Neural progenitor cell (in vitro differentiated cells): ENCODE measurements around the gene NRF1. TPM values are rescaled to one million over a fixed set of nuclear protein-coding genes. Genes with fewer than 3 reads are reported as not detected.
"Not testable (repeated sequence)": the region's sequence is repeated elsewhere in the genome, so short reads cannot be mapped to it uniquely, and the experiment has no call there.

Source experiments
- DNase-seq: peaks from one replicate; pipeline ENCODE4 v3.0.0-alpha.2; 2016; ENCODE audit warnings: low spot score
- H2AFZ ChIP-seq: fragments of 200-600 bp; sonication (generic); replicated peaks from 2 replicates; pipeline ENCODE4 v1.6.1; 2016; ENCODE audit warnings: antibody characterized with exemption
- H3F3A ChIP-seq: fragments of 200-600 bp; sonication (generic); 2 replicates; pipeline ENCODE4 v1.6.1; 2016; ENCODE audit warnings: antibody characterized with exemption, low read depth
- H3K27ac ChIP-seq: fragments of 200-600 bp; sonication (generic); 2 replicates; pipeline ENCODE4 v1.5.1; 2016; ENCODE audit warnings: mild to moderate bottlenecking
- H3K27me3 ChIP-seq: fragments of 200-600 bp; sonication (generic); 2 replicates; pipeline ENCODE4 v1.6.1; 2016; ENCODE audit warnings: mild to moderate bottlenecking, moderate library complexity
- H3K36me3 ChIP-seq: fragments of 200-600 bp; sonication (generic); 2 replicates; pipeline ENCODE4 v1.5.1; 2016
- H3K4me1 ChIP-seq: fragments of 200-600 bp; sonication (generic); 2 replicates; pipeline ENCODE4 v1.6.1; 2016; ENCODE audit warnings: mixed run types
- H3K4me2 ChIP-seq: fragments of 200-600 bp; sonication (generic); 2 replicates; pipeline ENCODE4 v1.6.1; 2016
- H3K4me3 ChIP-seq: fragments of 200-600 bp; sonication (generic); 2 replicates; pipeline ENCODE4 v1.5.1; 2016
- H3K79me2 ChIP-seq: fragments of 200-600 bp; sonication (generic); 2 replicates; pipeline ENCODE4 v1.6.1; 2016; ENCODE audit warnings: low read depth
- H3K9ac ChIP-seq: fragments of 200-600 bp; sonication (generic); 2 replicates; pipeline ENCODE4 v1.6.1; 2016
- H3K9me3 ChIP-seq: fragments of 200-600 bp; sonication (generic); 2 replicates; pipeline ENCODE4 v1.5.1; 2016; ENCODE audit warnings: low read depth
- H4K20me1 ChIP-seq: fragments of 200-600 bp; sonication (generic); 2 replicates; pipeline ENCODE4 v1.6.1; 2016; ENCODE audit warnings: low read depth
- H3K27ac Mint-ChIP-seq: 3 replicates; pipeline ENCODE4 v1.8.0; 2021; ENCODE audit warnings: mixed read lengths
- H3K27me3 Mint-ChIP-seq: 2 replicates; pipeline ENCODE4 v1.8.0; 2022; ENCODE audit warnings: low read depth, mild to moderate bottlenecking, inconsistent platforms, moderate library complexity, mixed read lengths; ENCODE audit not compliant: insufficient read depth
- H3K36me3 Mint-ChIP-seq: 3 replicates; pipeline ENCODE4 v1.8.0; 2021; ENCODE audit warnings: mixed read lengths
- H3K4me1 Mint-ChIP-seq: 3 replicates; pipeline ENCODE4 v1.8.0; 2021; ENCODE audit warnings: mixed read lengths
- H3K4me3 Mint-ChIP-seq: 3 replicates; pipeline ENCODE4 v1.8.0; 2021; ENCODE audit warnings: mild to moderate bottlenecking, moderate library complexity, mixed read lengths
- H3K9me3 Mint-ChIP-seq: 3 replicates; pipeline ENCODE4 v1.8.0; 2020; ENCODE audit warnings: mixed read lengths
- EZH2 ChIP-seq: fragments of 200-600 bp; sonication (generic); IDR thresholded peaks from 2 replicates; pipeline ENCODE4 v1.6.1; 2017; ENCODE audit warnings: antibody characterized with exemption, mild to moderate bottlenecking, moderate library complexity
- EZH2phosphoT487 ChIP-seq: fragments of 200-600 bp; sonication (generic); IDR thresholded peaks from 2 replicates; pipeline ENCODE4 v1.6.1; 2017; ENCODE audit warnings: antibody characterized with exemption
- total RNA-seq: library from RNA; depleted of rRNA; stranded (reverse); fragments of >200 nt; gene quantifications from 2 replicates; pipeline ENCODE4 v1.2.3, GENCODE V29; 2015; ENCODE audit warnings: low replicate concordance
- TF ChIP-seq, protein P1 (sequence below): fragments of 200-600 bp; sonication (generic); IDR thresholded peaks from 2 replicates; pipeline ENCODE4 v1.5.1; 2017; ENCODE audit warnings: antibody characterized with exemption, mild to moderate bottlenecking

The NRF1 gene
- total RNA-seq, 1 donor from 2014 or later = 22.9 TPM

DNA sequence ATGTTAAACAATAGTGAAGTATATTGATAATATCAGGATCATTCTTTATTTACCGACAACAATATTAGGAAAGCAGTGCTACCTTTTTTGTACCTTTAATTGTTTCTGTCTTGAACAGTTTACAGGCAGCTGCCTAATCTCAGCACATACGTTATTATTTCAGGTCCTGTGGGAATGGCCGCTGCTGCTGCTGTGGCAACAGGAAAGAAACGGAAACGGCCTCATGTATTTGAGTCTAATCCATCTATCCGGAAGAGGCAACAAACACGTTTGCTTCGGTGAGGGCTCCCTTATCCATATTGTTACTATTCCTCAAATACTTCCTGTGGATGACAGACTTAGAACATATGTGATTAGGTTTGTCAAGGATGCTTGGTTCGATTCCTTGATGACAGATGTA lies 59.7 kb downstream of the NRF1 start:
- H3K36me3 ChIP-seq = peaks cover 22% of the 10 kb centered on the region
- H3K4me3 ChIP-seq = no peak overlapping the region
- Mint-ChIP-seq H3K27ac (no peak overlapping the region), H3K36me3 (peaks cover 20% of the 10 kb centered on the region), H3K4me3 (no peak overlapping the region), H3K9me3 (peaks cover 15% of the 10 kb centered on the region), H3K4me1 (no peaks in the 10 kb centered on the region), H3K27me3 (no peaks in the 10 kb centered on the region)
- H3K4me1 ChIP-seq = no peaks in the 10 kb centered on the region
- TF ChIP-seq EZH2phosphoT487 (no peak), EZH2 (no peak)
- TF ChIP-seq, protein P1, sequence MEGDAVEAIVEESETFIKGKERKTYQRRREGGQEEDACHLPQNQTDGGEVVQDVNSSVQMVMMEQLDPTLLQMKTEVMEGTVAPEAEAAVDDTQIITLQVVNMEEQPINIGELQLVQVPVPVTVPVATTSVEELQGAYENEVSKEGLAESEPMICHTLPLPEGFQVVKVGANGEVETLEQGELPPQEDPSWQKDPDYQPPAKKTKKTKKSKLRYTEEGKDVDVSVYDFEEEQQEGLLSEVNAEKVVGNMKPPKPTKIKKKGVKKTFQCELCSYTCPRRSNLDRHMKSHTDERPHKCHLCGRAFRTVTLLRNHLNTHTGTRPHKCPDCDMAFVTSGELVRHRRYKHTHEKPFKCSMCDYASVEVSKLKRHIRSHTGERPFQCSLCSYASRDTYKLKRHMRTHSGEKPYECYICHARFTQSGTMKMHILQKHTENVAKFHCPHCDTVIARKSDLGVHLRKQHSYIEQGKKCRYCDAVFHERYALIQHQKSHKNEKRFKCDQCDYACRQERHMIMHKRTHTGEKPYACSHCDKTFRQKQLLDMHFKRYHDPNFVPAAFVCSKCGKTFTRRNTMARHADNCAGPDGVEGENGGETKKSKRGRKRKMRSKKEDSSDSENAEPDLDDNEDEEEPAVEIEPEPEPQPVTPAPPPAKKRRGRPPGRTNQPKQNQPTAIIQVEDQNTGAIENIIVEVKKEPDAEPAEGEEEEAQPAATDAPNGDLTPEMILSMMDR = no peak
- no peak overlapping the region for H3K9ac ChIP-seq
- no peaks in the 10 kb centered on the region for H3K9me3 ChIP-seq
- no peaks in the 10 kb centered on the region for H4K20me1 ChIP-seq
- no peaks in the 10 kb centered on the region for H3F3A ChIP-seq
- no peak overlapping the region for H3K4me2 ChIP-seq
- no peak for DNase-seq
- peaks cover 17% of the 10 kb centered on the region for H3K79me2 ChIP-seq
- H3K27ac ChIP-seq = no peak overlapping the region
- H3K27me3 ChIP-seq = no peaks in the 10 kb centered on the region
- no peak overlapping the region for H2AFZ ChIP-seq

DNA sequence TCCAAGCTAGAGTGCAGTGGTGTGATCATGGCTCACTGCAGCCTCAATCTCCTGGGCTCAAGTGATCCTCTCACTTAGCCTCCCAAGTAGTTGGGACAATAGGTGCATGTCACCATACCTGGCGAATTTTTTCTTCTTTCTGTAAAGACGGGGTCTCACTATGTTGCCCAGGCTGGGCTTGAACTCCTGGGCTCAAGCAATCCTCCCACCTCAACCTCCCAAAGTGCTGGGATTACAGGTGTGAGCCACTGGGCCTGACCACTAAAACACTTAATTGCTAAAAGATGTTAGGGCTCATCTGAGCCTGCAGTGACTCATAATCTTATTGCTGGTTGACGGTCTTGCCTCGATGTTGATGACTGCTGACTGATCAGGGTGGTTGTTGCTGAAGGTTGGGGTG lies 63.0 kb downstream of the NRF1 start:
- not testable (repeated sequence) for H3K4me3 Mint-ChIP-seq, H3K4me2 ChIP-seq, H3K9me3 ChIP-seq, H3F3A ChIP-seq, H3K4me1 Mint-ChIP-seq, H3K27ac Mint-ChIP-seq, H3K27me3 Mint-ChIP-seq, H3K27ac ChIP-seq, H3K4me1 ChIP-seq, H3K9ac ChIP-seq, H3K27me3 ChIP-seq, H3K4me3 ChIP-seq, H3K79me2 ChIP-seq, H2AFZ ChIP-seq, DNase-seq, H4K20me1 ChIP-seq
- Mint-ChIP-seq H3K36me3 (peaks cover 36% of the 10 kb centered on the region), H3K9me3 (peaks cover 16% of the 10 kb centered on the region)
- H3K36me3 ChIP-seq = peaks cover 30% of the 10 kb centered on the region

DNA sequence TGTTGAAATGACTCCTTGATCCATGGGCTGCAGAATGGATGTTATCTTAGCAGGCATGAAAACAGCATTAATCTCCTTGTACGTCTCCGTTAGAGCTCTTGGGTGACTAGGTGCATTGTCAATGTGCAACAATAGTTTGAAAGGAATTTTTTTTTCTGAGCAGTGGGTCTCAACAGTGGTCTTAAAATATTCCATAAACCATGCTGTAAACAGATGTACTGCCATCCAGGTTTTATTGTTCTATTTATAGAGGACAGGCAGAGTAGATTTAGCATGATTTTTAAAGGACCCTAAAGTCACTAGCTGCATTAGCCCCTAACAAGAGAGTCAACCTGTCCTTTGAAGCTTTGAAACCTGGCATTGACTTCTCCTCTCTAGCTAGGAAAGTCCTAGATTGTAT lies 64.0 kb downstream of the NRF1 start:
- Mint-ChIP-seq H3K4me3 (no peak overlapping the region), H3K27me3 (no peaks in the 10 kb centered on the region), H3K9me3 (peaks cover 16% of the 10 kb centered on the region), H3K27ac (no peak overlapping the region), H3K36me3 (peaks cover 39% of the 10 kb centered on the region), H3K4me1 (no peaks in the 10 kb centered on the region)
- H3K9me3 ChIP-seq = no peaks in the 10 kb centered on the region
- H2AFZ ChIP-seq = no peak overlapping the region
- no peaks in the 10 kb centered on the region for H4K20me1 ChIP-seq
- no peaks in the 10 kb centered on the region for H3K4me1 ChIP-seq
- DNase-seq = no peak
- no peak overlapping the region for H3K4me2 ChIP-seq
- H3K9ac ChIP-seq = no peak overlapping the region
- peaks cover 35% of the 10 kb centered on the region for H3K36me3 ChIP-seq
- H3K79me2 ChIP-seq = no peaks in the 10 kb centered on the region
- peaks cover 7% of the 10 kb centered on the region for H3F3A ChIP-seq
- no peaks in the 10 kb centered on the region for H3K27me3 ChIP-seq
- H3K4me3 ChIP-seq = no peak overlapping the region
- TF ChIP-seq EZH2 (no peak), EZH2phosphoT487 (no peak)
- TF ChIP-seq, protein P1 = no peak
- H3K27ac ChIP-seq = no peak overlapping the region

DNA sequence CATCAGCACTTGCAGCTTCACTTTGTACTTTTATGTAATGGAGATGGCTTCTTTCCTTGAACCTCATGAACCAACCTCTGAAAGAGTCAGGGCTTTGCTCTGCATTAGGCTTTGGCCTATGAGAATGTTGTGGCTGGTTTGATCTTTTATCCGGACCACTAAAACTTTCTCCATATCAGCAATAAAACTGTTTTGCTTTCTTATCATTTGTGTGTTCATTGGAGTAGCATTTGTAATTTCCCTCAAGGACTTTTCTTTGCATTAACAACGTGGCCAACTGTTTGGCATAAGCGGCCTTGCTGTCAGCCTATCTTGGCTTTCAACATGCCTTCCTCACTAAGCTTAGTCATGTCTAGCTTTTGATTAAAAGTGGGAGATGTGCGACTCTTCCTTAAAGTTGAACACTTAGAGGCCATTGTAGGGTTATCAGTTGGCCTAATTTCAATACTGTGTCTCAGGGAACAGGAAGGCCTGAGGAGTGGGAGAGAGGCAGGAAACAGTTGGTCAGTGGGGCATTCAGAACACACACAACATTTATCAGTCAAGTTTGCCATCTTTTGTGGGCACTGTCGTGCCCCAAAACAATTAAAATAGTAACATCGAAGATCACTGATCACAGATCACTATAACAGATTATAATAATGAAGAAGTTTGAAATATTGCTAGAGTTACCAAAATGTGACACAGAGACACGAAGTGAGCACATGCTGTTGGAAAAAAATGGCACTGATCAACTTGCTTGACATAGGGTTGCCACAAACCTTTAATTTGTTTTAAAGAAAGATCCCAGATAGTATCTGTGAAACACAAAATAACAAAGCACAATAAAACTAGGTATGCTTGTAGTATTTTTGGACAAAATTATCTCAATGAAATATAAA lies 64.7 kb downstream of the NRF1 start:
- Histone ChIP-seq H3K4me1 (no peaks in the 10 kb centered on the region), H4K20me1 (no peaks in the 10 kb centered on the region), H3K9me3 (no peaks in the 10 kb centered on the region), H3K27ac (no peak overlapping the region), H3F3A (peaks cover 7% of the 10 kb centered on the region), H3K27me3 (no peaks in the 10 kb centered on the region), H3K79me2 (no peaks in the 10 kb centered on the region), H2AFZ (no peak overlapping the region), H3K36me3 (peaks cover 29% of the 10 kb centered on the region), H3K9ac (no peak overlapping the region), H3K4me3 (no peak overlapping the region), H3K4me2 (no peak overlapping the region)
- H3K36me3 Mint-ChIP-seq = peaks cover 39% of the 10 kb centered on the region
- DNase-seq = no peak
- TF ChIP-seq EZH2 = no peak
- no peaks in the 10 kb centered on the region for H3K4me1 Mint-ChIP-seq
- H3K27ac Mint-ChIP-seq = no peak overlapping the region
- H3K9me3 Mint-ChIP-seq = peaks cover 16% of the 10 kb centered on the region
- no peaks in the 10 kb centered on the region for H3K27me3 Mint-ChIP-seq
- no peak overlapping the region for H3K4me3 Mint-ChIP-seq
